HG02970 (cell line): Measurements from ENCODE around the gene COL5A1.

Experiments used
- ATAC-seq: cut with Tn5 transposase; IDR thresholded peaks from one replicate; pipeline ENCODE4 v1.9.1; 2021; ENCODE audit warnings: mild to moderate bottlenecking, moderate library complexity, moderate number of reproducible peaks; ENCODE audit not compliant: unreplicated experiment, low FRiP score

Gene COL5A1

GRCh38 chr9:134625361-134626068 is 16.1 kb upstream of the COL5A1 start:
- ATAC-seq = no peak

GRCh38 chr9:134626069-134626423 is 15.6 kb upstream of the COL5A1 start:
- no peak for ATAC-seq

GRCh38 chr9:134626571-134627416 is 14.8 kb upstream of the COL5A1 start:
- ATAC-seq = no peak

- no peak for ATAC-seq
Measured at GRCh38 chr9:134627417-134628353, 13.9 kb upstream of the COL5A1 start.

- no peak for ATAC-seq
Measured at GRCh38 chr9:134628354-134628736, 13.3 kb upstream of the COL5A1 start.

- no peak for ATAC-seq
Measured at GRCh38 chr9:134629061-134629585, 12.5 kb upstream of the COL5A1 start.

GRCh38 chr9:134629586-134630392 is 11.8 kb upstream of the COL5A1 start:
- no peak for ATAC-seq

GRCh38 chr9:134630393-134630790 is 11.2 kb upstream of the COL5A1 start:
- ATAC-seq = no peak

GRCh38 chr9:134630861-134631260 is 10.7 kb upstream of the COL5A1 start:
- ATAC-seq = no peak

- ATAC-seq = no peak
Measured at GRCh38 chr9:134631881-134632280, 9.7 kb upstream of the COL5A1 start.

- ATAC-seq = no peak
Measured at GRCh38 chr9:134632329-134632728, 9.3 kb upstream of the COL5A1 start.

GRCh38 chr9:134633362-134634142 is 8.1 kb upstream of the COL5A1 start:
- ATAC-seq = no peak

- ATAC-seq = no peak
Measured at GRCh38 chr9:134634176-134634575, 7.4 kb upstream of the COL5A1 start.

GRCh38 chr9:134634667-134635230 is 6.9 kb upstream of the COL5A1 start:
- ATAC-seq = no peak

GRCh38 chr9:134635351-134636148 is 6.1 kb upstream of the COL5A1 start:
- ATAC-seq = no peak

GRCh38 chr9:134636149-134636507 is 5.5 kb upstream of the COL5A1 start:
- ATAC-seq = no peak

GRCh38 chr9:134637241-134637640 is 4.4 kb upstream of the COL5A1 start:
- ATAC-seq = no peak
